Cardiac muscle cell (in vitro differentiated cells and primary cell): ENCODE data around the gene DAB1. TPM values are rescaled to one million over a fixed set of nuclear protein-coding genes. Genes with fewer than 3 reads are reported as not detected.

Source experiments
- DNase-seq, 2 donors: peaks; one replicate each; pipeline versions ENCODE4 v3.0.0 to v3.0.0-alpha.2; 2010 to 2017; ENCODE audit warnings: low read depth in 1 of 2, low spot score in 1 of 2
- H3K27ac ChIP-seq: fragments of 200-600 bp; sonication (generic); 2 replicates; pipeline ENCODE4 v1.5.1; 2016
- H3K27me3 ChIP-seq: fragments of 200-600 bp; sonication (generic); 2 replicates; pipeline ENCODE4 v1.6.0; 2016; ENCODE audit warnings: control low read depth
- H3K36me3 ChIP-seq: fragments of 200-600 bp; sonication (generic); 2 replicates; pipeline ENCODE4 v1.5.1; 2016; ENCODE audit warnings: control low read depth
- H3K4me1 ChIP-seq: fragments of 200-600 bp; sonication (generic); 2 replicates; pipeline ENCODE4 v1.8.1; 2017; ENCODE audit warnings: low read depth, mild to moderate bottlenecking, mixed run types
- H3K4me3 ChIP-seq: fragments of 200-600 bp; sonication (generic); 2 replicates; pipeline ENCODE4 v1.5.1; 2016; ENCODE audit warnings: mild to moderate bottlenecking
- H3K9me3 ChIP-seq: fragments of 200-600 bp; sonication (generic); 2 replicates; pipeline ENCODE4 v1.5.1; 2017; ENCODE audit warnings: low read depth, mild to moderate bottlenecking, control low read depth
- polyA plus RNA-seq: library from polyadenylated mRNA; unstranded; fragments of >200 nt; fragmentation: Nextera tagmentation; extraction: Ambion mirVana; gene quantifications from 2 replicates; pipeline ENCODE4 v1.2.1, GENCODE V29; 2016
- total RNA-seq: library from RNA; depleted of rRNA; stranded (reverse); fragments of >200 nt; gene quantifications from 2 replicates; pipeline ENCODE4 v1.2.3, GENCODE V29; 2016
- TF ChIP-seq, protein P1 (sequence below): IDR thresholded peaks from 2 replicates; pipeline ENCODE4 v1.5.1; 2012; ENCODE audit warnings: low read depth, mild to moderate bottlenecking, low read length

The DAB1 gene
- total and polyA plus RNA-seq, 2 experiments from 2014 or later, result 24.1 to 26.6 TPM

- no peaks in the 10 kb centered on the region for H3K9me3 ChIP-seq
- no peak for DNase-seq
- no peak overlapping the region for H3K4me3 ChIP-seq
- no peaks in the 10 kb centered on the region for H3K36me3 ChIP-seq
- TF ChIP-seq, protein P1, sequence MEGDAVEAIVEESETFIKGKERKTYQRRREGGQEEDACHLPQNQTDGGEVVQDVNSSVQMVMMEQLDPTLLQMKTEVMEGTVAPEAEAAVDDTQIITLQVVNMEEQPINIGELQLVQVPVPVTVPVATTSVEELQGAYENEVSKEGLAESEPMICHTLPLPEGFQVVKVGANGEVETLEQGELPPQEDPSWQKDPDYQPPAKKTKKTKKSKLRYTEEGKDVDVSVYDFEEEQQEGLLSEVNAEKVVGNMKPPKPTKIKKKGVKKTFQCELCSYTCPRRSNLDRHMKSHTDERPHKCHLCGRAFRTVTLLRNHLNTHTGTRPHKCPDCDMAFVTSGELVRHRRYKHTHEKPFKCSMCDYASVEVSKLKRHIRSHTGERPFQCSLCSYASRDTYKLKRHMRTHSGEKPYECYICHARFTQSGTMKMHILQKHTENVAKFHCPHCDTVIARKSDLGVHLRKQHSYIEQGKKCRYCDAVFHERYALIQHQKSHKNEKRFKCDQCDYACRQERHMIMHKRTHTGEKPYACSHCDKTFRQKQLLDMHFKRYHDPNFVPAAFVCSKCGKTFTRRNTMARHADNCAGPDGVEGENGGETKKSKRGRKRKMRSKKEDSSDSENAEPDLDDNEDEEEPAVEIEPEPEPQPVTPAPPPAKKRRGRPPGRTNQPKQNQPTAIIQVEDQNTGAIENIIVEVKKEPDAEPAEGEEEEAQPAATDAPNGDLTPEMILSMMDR, result no peak
- H3K27me3 ChIP-seq, result no peaks in the 10 kb centered on the region
- no peak overlapping the region for H3K27ac ChIP-seq
- H3K4me1 ChIP-seq, result peaks cover 16% of the 10 kb centered on the region
These were observed 93.9 kb downstream of the DAB1 start for GRCh38 chr1:57329937-57330336.

DNA sequence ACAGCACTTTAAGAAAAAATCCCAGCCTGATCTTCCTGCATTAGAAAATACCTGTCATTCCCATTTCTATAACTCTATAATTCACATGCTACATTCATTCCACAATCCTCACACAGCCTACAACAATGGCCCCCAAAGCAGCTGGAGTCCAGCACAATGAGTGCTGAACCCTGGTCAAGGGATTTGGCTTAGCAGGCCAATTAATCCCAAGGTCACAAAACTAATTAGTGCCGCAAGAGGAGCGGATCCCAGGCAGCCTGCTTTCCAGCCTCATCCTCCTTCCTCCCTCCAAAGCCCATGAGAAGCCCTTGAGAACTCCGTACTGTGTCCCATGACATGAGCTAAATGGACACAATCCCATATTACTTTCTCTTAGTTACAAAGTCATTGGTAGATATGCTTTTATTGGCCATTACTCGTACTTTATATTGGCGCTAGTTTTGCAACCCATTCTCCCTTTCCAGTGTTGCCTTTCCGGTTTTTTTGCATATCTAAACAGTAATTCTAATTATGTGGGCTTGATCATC lies 94.8 kb downstream of the DAB1 start:
- Histone ChIP-seq H3K4me1 (peaks cover 16% of the 10 kb centered on the region), H3K27ac (no peak overlapping the region), H3K4me3 (no peak overlapping the region), H3K36me3 (no peaks in the 10 kb centered on the region), H3K27me3 (no peaks in the 10 kb centered on the region), H3K9me3 (no peaks in the 10 kb centered on the region)
- TF ChIP-seq, protein P1, result no peak
- DNase-seq, result no peak

- Histone ChIP-seq H3K27ac (no peak overlapping the region), H3K27me3 (no peaks in the 10 kb centered on the region), H3K9me3 (no peaks in the 10 kb centered on the region), H3K4me1 (peaks cover 16% of the 10 kb centered on the region), H3K36me3 (no peaks in the 10 kb centered on the region), H3K4me3 (no peak overlapping the region)
- DNase-seq, result no peak
- TF ChIP-seq, protein P1, result no peak
These were observed 95.9 kb downstream of the DAB1 start for GRCh38 chr1:57327946-57328345.

DNA sequence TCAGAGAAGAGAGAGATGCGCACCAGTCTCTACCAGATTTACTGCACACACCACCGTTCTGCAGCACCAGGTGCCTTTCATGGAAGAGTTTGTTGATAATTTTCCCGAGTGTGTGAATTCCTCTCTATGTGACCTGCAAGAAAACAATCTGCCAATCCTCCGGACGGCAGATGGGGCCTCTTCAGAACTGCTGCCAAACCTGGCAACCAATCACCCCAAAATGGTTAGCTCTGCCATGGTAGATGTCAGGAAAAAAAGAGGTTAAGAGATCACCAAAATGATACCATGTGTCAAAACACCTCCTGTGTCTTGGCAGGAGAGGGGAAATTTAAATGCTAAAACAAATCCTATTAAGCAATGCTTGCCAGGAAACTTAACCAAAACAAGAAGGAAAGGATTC lies 96.5 kb downstream of the DAB1 start:
- H3K4me1 ChIP-seq, result peaks cover 16% of the 10 kb centered on the region
- H3K36me3 ChIP-seq, result no peaks in the 10 kb centered on the region
- no peaks in the 10 kb centered on the region for H3K27me3 ChIP-seq
- H3K9me3 ChIP-seq, result no peaks in the 10 kb centered on the region
- DNase-seq, result no peak
- H3K27ac ChIP-seq, result no peak overlapping the region
- H3K4me3 ChIP-seq, result no peak overlapping the region
- TF ChIP-seq, protein P1, result no peak

DNA sequence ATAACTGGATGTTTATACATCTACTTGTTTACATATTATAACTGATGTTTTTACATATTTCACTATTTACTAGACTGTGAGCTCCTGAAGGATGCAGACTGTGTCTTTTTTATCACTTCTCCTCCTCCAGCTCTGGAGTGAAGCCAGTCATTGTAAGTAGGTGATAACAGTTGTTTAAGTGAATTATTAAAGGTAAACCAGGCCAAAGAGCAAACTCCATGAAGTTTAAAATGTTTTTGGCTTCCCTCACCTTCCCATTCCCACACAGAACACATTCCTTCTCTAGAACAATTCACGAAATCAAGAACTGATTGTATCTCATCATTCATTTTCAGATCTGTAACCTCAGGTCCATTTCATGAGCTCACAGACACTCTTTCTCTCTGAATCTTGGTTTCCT lies 98.3 kb downstream of the DAB1 start:
- no peaks in the 10 kb centered on the region for H3K27me3 ChIP-seq
- H3K27ac ChIP-seq, result no peak overlapping the region
- no peaks in the 10 kb centered on the region for H3K36me3 ChIP-seq
- DNase-seq, result no peak
- TF ChIP-seq, protein P1, result no peak
- peaks cover 16% of the 10 kb centered on the region for H3K4me1 ChIP-seq
- H3K4me3 ChIP-seq, result no peak overlapping the region
- no peaks in the 10 kb centered on the region for H3K9me3 ChIP-seq

DNA sequence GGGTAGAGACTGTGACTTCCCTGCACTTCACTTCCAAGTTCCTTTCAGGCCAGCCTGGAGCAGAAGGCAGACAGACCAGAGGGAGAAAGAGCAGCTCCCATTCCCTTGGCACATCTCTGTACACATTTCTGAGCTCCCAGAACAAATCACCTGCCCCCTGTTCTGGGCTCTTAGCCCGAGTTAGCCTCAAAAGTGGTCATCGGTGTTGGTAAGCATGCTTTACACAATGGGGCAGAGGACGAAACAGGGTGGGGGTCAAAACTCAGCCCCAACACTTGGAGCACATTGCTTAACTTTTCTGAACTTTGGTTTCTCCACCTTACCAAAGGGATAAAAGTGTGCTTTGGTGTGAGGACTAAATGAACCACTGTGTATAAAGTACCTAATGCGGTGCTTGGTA lies 98.7 kb downstream of the DAB1 start:
- Histone ChIP-seq H3K27me3 (no peaks in the 10 kb centered on the region), H3K4me1 (peaks cover 13% of the 10 kb centered on the region), H3K9me3 (no peaks in the 10 kb centered on the region), H3K4me3 (no peak overlapping the region), H3K27ac (no peak overlapping the region), H3K36me3 (no peaks in the 10 kb centered on the region)
- no peak for DNase-seq
- TF ChIP-seq, protein P1, result no peak
